Heart left ventricle (tissue), 13 donors: Measurements from ENCODE around the gene MRPS34.

Experiments used
- POLR2A ChIP-seq, 2 donors: fragments of 450-650 bp; IDR thresholded peaks; one replicate each; pipeline ENCODE4 v1.6.1; 2017; ENCODE audit warnings: antibody characterized with exemption in 2 of 2, mild to moderate bottlenecking in 2 of 2, moderate library complexity in 2 of 2
- TF ChIP-seq, protein P1 (sequence below), 12 donors: fragments of 200-600 bp; sonication (generic) in 4 of 12; IDR thresholded peaks; one replicate each; pipeline versions ENCODE4 v1.5.0 to v1.8.0; 2018 to 2022; ENCODE audit warnings: antibody characterized with exemption in 12 of 12, mild to moderate bottlenecking in 5 of 12
- donor health status: ischemic (EF 13 %, LVEDD 7.1; RV severe dilation, severe dysfunction).
- donor health status: DM: no; HTN: yes; CAD: no.
- donor health status: DM: no; HTN: no; CAD: no.
- donor health status: ischemic (EF 25% LVEDD 6.9; RV normal size, moderate dysfunction).
- donor health status: ischemic (EF 25% LVEDD 5.7; RV mildly dilated, moderate dysfunction).
- donor health status: ischemic (EF 35%, LVEDD 5.7; RV mildly dilated, moderate dysfunction).
- donor health status: nonischemic (EF 11% LVEDD 7.7; RV severe dilation, severe dysfunction).
- donor health status: DM: yes; HTN: yes; CAD: no.
- donor health status: PGD.
- donor health status: ischemic (EF 29% LVEDD 5.4; RV normal size, mild dysfunction).
- donor health status: nonischemic (EF 23%, LVEDD 6.1; RV moderate dilation, normal function).

DNA sequence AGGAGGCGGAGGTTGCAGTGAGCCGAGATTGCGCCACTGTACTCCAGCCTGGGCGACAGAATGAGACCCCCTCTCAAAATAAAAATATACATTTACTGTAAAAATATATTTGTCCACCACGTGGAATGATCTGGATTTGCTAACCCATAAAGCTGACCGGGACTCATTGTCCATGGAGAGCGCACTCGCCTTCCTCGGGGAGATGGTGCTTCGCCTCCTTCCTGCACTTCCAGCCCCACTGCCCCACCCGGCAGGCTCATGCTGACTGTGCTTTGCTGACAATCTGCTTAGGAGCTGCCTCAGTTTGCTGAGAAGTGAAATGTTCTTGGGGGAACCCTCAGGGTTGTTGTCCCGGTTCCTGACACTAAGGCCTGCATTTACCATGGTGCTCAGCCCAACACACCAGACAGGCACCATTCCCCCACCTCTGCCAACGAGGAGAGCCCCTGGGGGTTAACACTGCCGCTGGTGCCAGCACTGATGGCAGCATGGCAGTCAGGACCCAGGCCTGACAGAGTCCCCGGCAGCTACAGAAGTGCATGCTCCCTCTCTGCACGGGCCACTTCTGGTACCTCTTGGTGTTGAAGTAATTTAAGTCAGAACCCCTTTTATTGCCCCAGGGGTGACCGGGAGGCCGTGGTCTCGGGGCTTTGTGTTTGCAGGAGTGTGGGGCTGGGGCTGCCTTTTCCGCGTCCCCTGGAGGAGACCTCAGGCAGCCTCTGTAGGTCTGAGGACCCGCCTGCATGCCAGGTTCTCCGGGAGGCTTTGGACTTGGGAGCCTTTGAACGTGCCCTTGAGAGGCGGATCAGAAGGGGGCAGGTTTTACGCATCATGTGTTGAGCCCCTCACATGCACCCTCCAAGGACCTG, 12.3 kb upstream of the MRPS34 start:
- TF ChIP-seq, protein P1, sequence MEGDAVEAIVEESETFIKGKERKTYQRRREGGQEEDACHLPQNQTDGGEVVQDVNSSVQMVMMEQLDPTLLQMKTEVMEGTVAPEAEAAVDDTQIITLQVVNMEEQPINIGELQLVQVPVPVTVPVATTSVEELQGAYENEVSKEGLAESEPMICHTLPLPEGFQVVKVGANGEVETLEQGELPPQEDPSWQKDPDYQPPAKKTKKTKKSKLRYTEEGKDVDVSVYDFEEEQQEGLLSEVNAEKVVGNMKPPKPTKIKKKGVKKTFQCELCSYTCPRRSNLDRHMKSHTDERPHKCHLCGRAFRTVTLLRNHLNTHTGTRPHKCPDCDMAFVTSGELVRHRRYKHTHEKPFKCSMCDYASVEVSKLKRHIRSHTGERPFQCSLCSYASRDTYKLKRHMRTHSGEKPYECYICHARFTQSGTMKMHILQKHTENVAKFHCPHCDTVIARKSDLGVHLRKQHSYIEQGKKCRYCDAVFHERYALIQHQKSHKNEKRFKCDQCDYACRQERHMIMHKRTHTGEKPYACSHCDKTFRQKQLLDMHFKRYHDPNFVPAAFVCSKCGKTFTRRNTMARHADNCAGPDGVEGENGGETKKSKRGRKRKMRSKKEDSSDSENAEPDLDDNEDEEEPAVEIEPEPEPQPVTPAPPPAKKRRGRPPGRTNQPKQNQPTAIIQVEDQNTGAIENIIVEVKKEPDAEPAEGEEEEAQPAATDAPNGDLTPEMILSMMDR (IDR thresholded peaks at IDR 0.05), result no peak
- TF ChIP-seq POLR2A (IDR thresholded peaks at IDR 0.05), result no peak
